ENCODE data around the gene UNC5B. TPM values are rescaled to one million over a fixed set of nuclear protein-coding genes. Genes with fewer than 3 reads are reported as not detected.

Gene UNC5B
- total RNA-seq, 1 experiment from 2014 or later = 22.0 TPM

DNA sequence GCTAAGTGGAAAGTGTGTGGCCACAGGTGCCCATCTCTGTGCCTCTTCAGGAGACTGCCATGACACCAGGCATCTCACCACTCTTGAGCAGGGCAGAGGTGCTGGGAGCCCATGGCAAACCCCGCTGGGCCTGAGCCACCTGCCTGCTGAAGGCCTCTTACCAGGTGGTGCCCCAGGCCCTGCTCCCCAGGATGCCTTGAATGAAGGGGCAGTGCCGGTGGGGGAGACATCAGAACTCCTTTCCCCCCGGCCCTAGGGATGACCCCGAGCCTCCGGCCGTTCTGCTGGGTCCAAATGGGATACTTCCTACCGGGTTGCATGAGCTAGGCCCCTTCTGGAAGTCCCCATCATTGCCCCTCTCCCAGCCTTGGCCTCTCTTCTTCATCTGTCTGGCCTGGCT, 37.6 kb downstream of the UNC5B start:
- Histone ChIP-seq H3K27me3 (ENCODE audit: insufficient read depth, low read length) (no peaks in the 10 kb centered on the region), H3K9me2 (ENCODE audit: insufficient read depth) (no peaks in the 10 kb centered on the region), H3K4me1 (ENCODE audit: control insufficient read depth in 1 of 2, insufficient read depth in 2 of 2, low read length in 2 of 2) (peaks cover 41 to 61% of the 10 kb centered on the region in 2 experiments), H3K36me3 (ENCODE audit: control insufficient read depth in 1 of 2, insufficient read depth in 2 of 2, low read length in 2 of 2) (no peaks in the 10 kb centered on the region), H3K27ac (ENCODE audit: low read depth, low read length) (no peak overlapping the region), H3K4me2 (ENCODE audit: low read length) (no peak overlapping the region), H4K20me1 (ENCODE audit: insufficient read depth) (no peaks in the 10 kb centered on the region), H2AFZ (ENCODE audit: low read depth, low read length, poor library complexity, severe bottlenecking) (no peak overlapping the region), H3K9me3 (ENCODE audit: control insufficient read depth in 1 of 2, insufficient read depth in 1 of 2, low read depth in 1 of 2, low read length in 2 of 2) (no peaks in the 10 kb centered on the region), H3K9ac (ENCODE audit: low read length) (no peak overlapping the region), H3K79me2 (ENCODE audit: insufficient read depth, low read length) (no peaks in the 10 kb centered on the region), H3K4me3 (replicated peaks in 1 of 2; ENCODE audit: low read depth in 1 of 2, low read length in 2 of 2) (no peak overlapping the region)
- ATAC-seq = no peak
- ChIA-PET RAD21 (ENCODE audit: low non-redundant PET in 1 of 2, low total read pairs in 2 of 2, uncharacterized antibody in 2 of 2, unreplicated experiment in 2 of 2) (no interaction called here), CTCF (no interaction called here), POLR2A (interaction anchor here (1.1 kb wide), 1 partner anchor 32 kb away, joined by 5 read pairs; no protein-coding TSS in a partner anchor)
- intact Hi-C loops (cut with micrococcal nuclease) = no loop called here
- TF ChIP-seq TCF7L2 (IDR thresholded peaks at IDR 0.05; ENCODE audit: borderline replicate concordance, extremely low read depth, insufficient read depth, insufficient read length) = no peak
- no peak for TF ChIP-seq ELF1 (IDR thresholded peaks at IDR 0.05; ENCODE audit: borderline replicate concordance, low read depth)
- TF ChIP-seq JUND (IDR thresholded peaks at IDR 0.05) = no peak
- TF ChIP-seq, protein P1, sequence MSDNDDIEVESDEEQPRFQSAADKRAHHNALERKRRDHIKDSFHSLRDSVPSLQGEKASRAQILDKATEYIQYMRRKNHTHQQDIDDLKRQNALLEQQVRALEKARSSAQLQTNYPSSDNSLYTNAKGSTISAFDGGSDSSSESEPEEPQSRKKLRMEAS (IDR thresholded peaks at IDR 0.05) = no peak
- TF ChIP-seq RAD21 (IDR thresholded peaks at IDR 0.05; ENCODE audit: low read depth) = no peak
- no peak for TF ChIP-seq SIN3A (IDR thresholded peaks at IDR 0.05; ENCODE audit: low read depth)
- TF ChIP-seq, protein P2, sequence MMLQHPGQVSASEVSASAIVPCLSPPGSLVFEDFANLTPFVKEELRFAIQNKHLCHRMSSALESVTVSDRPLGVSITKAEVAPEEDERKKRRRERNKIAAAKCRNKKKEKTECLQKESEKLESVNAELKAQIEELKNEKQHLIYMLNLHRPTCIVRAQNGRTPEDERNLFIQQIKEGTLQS (IDR thresholded peaks at IDR 0.05) = no peak
- DNase-seq (ENCODE audit: low read depth, low spot score) = no peak
- BruUV-seq (replicated peaks) = no TSS peak

DNA sequence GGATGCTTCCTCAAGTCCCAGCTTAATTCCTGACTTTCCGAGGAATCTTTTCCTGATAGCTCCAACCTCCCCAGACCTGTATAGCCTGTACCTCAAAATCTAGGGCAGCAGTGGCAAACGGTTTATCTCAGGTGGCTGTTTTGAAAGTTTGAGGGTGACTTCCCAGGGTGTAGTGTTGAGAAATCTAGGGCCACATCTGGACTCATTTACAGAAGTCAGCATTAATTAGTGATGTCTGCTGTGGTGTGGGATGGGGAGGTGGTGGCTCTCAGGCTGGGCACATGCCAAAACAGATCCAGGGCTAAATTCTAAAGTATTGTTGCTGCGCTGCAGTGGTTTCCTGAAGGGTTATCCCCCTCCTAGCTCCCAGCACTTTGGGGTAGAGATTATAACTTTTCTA, 38.0 kb downstream of the UNC5B start:
- POLR2A ChIA-PET = no interaction called here
- H3K4me3 ChIP-seq (replicated peaks in 1 of 2; ENCODE audit: low read depth in 1 of 2, low read length in 2 of 2) = no peak overlapping the region
- H3K27me3 ChIP-seq (ENCODE audit: insufficient read depth, low read length) = no peaks in the 10 kb centered on the region
- no peaks in the 10 kb centered on the region for H3K9me3 ChIP-seq (ENCODE audit: control insufficient read depth in 1 of 2, insufficient read depth in 1 of 2, low read depth in 1 of 2, low read length in 2 of 2)
- no TSS peak for BruUV-seq (replicated peaks)
- DNase-seq (ENCODE audit: low read depth, low spot score) (no peak), ATAC-seq (no peak)
- no peaks in the 10 kb centered on the region for H3K36me3 ChIP-seq (ENCODE audit: control insufficient read depth in 1 of 2, insufficient read depth in 2 of 2, low read length in 2 of 2)
- peaks cover 41 to 61% of the 10 kb centered on the region in 2 experiments for H3K4me1 ChIP-seq (ENCODE audit: control insufficient read depth in 1 of 2, insufficient read depth in 2 of 2, low read length in 2 of 2)
- intact Hi-C loops (cut with micrococcal nuclease) = no loop called here
- no peak overlapping the region for H2AFZ ChIP-seq (ENCODE audit: low read depth, low read length, poor library complexity, severe bottlenecking)
- no peaks in the 10 kb centered on the region for H4K20me1 ChIP-seq (ENCODE audit: insufficient read depth)
- H3K9me2 ChIP-seq (ENCODE audit: insufficient read depth) = no peaks in the 10 kb centered on the region
- H3K4me2 ChIP-seq (ENCODE audit: low read length) = no peak overlapping the region
- no peaks in the 10 kb centered on the region for H3K79me2 ChIP-seq (ENCODE audit: insufficient read depth, low read length)
- H3K27ac ChIP-seq (ENCODE audit: low read depth, low read length) = no peak overlapping the region
- CTCF ChIA-PET = no interaction called here
- no peak overlapping the region for H3K9ac ChIP-seq (ENCODE audit: low read length)
- RAD21 ChIA-PET (ENCODE audit: low non-redundant PET in 1 of 2, low total read pairs in 2 of 2, uncharacterized antibody in 2 of 2, unreplicated experiment in 2 of 2) = no interaction called here
- TF ChIP-seq POLR2A (IDR thresholded peaks at IDR 0.05; ENCODE audit: borderline replicate concordance, extremely low read depth, insufficient read depth, insufficient read length) (no peak), YY1 (IDR thresholded peaks at IDR 0.05; ENCODE audit: extremely low read depth, insufficient replicate concordance, low read depth, low read length) (no peak), ZFX (IDR thresholded peaks at IDR 0.05) (no peak), ZNF274 (IDR thresholded peaks at IDR 0.05; ENCODE audit: low read depth, low read length) (no peak), JUND (IDR thresholded peaks at IDR 0.05) (no peak), CEBPB (IDR thresholded peaks at IDR 0.05; ENCODE audit: low read depth) (no peak), EGR1 (IDR thresholded peaks at IDR 0.05; ENCODE audit: low read depth) (no peak), CBX3 (IDR thresholded peaks at IDR 0.05; ENCODE audit: low read depth) (no peak), SIN3A (IDR thresholded peaks at IDR 0.05; ENCODE audit: low read depth) (no peak)
- TF ChIP-seq, protein P1 (IDR thresholded peaks at IDR 0.05) = no peak
- TF ChIP-seq, protein P3, sequence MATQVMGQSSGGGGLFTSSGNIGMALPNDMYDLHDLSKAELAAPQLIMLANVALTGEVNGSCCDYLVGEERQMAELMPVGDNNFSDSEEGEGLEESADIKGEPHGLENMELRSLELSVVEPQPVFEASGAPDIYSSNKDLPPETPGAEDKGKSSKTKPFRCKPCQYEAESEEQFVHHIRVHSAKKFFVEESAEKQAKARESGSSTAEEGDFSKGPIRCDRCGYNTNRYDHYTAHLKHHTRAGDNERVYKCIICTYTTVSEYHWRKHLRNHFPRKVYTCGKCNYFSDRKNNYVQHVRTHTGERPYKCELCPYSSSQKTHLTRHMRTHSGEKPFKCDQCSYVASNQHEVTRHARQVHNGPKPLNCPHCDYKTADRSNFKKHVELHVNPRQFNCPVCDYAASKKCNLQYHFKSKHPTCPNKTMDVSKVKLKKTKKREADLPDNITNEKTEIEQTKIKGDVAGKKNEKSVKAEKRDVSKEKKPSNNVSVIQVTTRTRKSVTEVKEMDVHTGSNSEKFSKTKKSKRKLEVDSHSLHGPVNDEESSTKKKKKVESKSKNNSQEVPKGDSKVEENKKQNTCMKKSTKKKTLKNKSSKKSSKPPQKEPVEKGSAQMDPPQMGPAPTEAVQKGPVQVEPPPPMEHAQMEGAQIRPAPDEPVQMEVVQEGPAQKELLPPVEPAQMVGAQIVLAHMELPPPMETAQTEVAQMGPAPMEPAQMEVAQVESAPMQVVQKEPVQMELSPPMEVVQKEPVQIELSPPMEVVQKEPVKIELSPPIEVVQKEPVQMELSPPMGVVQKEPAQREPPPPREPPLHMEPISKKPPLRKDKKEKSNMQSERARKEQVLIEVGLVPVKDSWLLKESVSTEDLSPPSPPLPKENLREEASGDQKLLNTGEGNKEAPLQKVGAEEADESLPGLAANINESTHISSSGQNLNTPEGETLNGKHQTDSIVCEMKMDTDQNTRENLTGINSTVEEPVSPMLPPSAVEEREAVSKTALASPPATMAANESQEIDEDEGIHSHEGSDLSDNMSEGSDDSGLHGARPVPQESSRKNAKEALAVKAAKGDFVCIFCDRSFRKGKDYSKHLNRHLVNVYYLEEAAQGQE (IDR thresholded peaks at IDR 0.05; ENCODE audit: low read depth) = no peak
- TF ChIP-seq, protein P2 (IDR thresholded peaks at IDR 0.05) = no peak

Data from HCT116 (cell line).